DOHH2 (cell line): Measurements from ENCODE around the gene KCNQ1.

Experiments used
- H3F3A ChIP-seq: fragments of 200-600 bp; sonication (generic), shearing (Covaris generic); 2 replicates; pipeline ENCODE4 v1.6.0; 2016; ENCODE audit warnings: antibody characterized with exemption, mild to moderate bottlenecking; ENCODE audit not compliant: control insufficient read depth, insufficient read depth
- H3K27ac ChIP-seq: fragments of 200-600 bp; sonication (generic); 2 replicates; pipeline ENCODE4 v1.5.1; 2014; ENCODE audit warnings: low read depth, mild to moderate bottlenecking, low read length, moderate library complexity
- H3K27me3 ChIP-seq: fragments of 200-600 bp; sonication (generic); 2 replicates; pipeline ENCODE4 v1.6.1; 2014; ENCODE audit warnings: mild to moderate bottlenecking, low read length, mixed read lengths; ENCODE audit not compliant: control insufficient read depth
- H3K36me3 ChIP-seq: fragments of 200-600 bp; sonication (generic); 2 replicates; pipeline ENCODE4 v1.6.1; 2014; ENCODE audit warnings: mild to moderate bottlenecking, low read length, moderate library complexity, mixed read lengths; ENCODE audit not compliant: control insufficient read depth
- H3K4me1 ChIP-seq: fragments of 200-600 bp; sonication (generic); 2 replicates; pipeline ENCODE4 v1.6.1; 2014; ENCODE audit warnings: mild to moderate bottlenecking, low read length, mixed read lengths; ENCODE audit not compliant: control insufficient read depth
- H3K4me2 ChIP-seq: fragments of 200-600 bp; sonication (generic); 2 replicates; pipeline ENCODE4 v1.6.0; 2014; ENCODE audit warnings: mild to moderate bottlenecking, low read length, moderate library complexity
- H3K4me3 ChIP-seq: fragments of 200-600 bp; sonication (generic); 2 replicates; pipeline ENCODE4 v1.5.1; 2014; ENCODE audit warnings: mild to moderate bottlenecking, low read length, mixed read lengths
- H3K79me2 ChIP-seq: fragments of 200-600 bp; sonication (generic); 2 replicates; pipeline ENCODE4 v1.6.1; 2014; ENCODE audit warnings: mild to moderate bottlenecking, low read length, mixed read lengths; ENCODE audit not compliant: control insufficient read depth
- H3K9me2 ChIP-seq: fragments of 200-600 bp; sonication (generic); replicated peaks from 2 replicates; pipeline ENCODE4 v1.6.1; 2014; ENCODE audit warnings: mild to moderate bottlenecking, low read length, mixed read lengths; ENCODE audit not compliant: control insufficient read depth
- H3K9me3 ChIP-seq: fragments of 200-600 bp; sonication (generic); 2 replicates; pipeline ENCODE4 v1.6.1; 2014; ENCODE audit warnings: antibody characterized with exemption, low read length, mixed read lengths; ENCODE audit not compliant: control insufficient read depth, insufficient read depth
- H4K20me1 ChIP-seq: fragments of 200-600 bp; sonication (generic); 2 replicates; pipeline ENCODE4 v1.6.0; 2014; ENCODE audit warnings: low read depth, mild to moderate bottlenecking, antibody characterized with exemption, low read length, moderate library complexity; ENCODE audit not compliant: control insufficient read depth, insufficient read depth
- EZH2phosphoT487 ChIP-seq: fragments of 200-600 bp; sonication (generic); IDR thresholded peaks from 2 replicates; pipeline ENCODE4 v1.6.1; 2017; ENCODE audit warnings: borderline replicate concordance, mild to moderate bottlenecking, antibody characterized with exemption, low read length, moderate library complexity, mixed read lengths
- TF ChIP-seq, protein P1 (sequence below): fragments of 200-600 bp; sonication (generic); IDR thresholded peaks from one replicate; pipeline ENCODE4 v1.5.1; 2014; ENCODE audit warnings: antibody characterized with exemption, mild to moderate bottlenecking, low read depth, low read length; ENCODE audit not compliant: poor library complexity, severe bottlenecking

Gene KCNQ1

GRCh38 chr11:2573240-2574042, 128.6 kb downstream of the KCNQ1 start:
- Histone ChIP-seq H3K36me3 (no peaks in the 10 kb centered on the region), H3K27me3 (no peaks in the 10 kb centered on the region), H3K4me3 (no peak overlapping the region), H3F3A (no peaks in the 10 kb centered on the region), H3K79me2 (no peaks in the 10 kb centered on the region), H3K27ac (no peak overlapping the region), H4K20me1 (no peaks in the 10 kb centered on the region), H3K9me2 (no peaks in the 10 kb centered on the region), H3K4me2 (no peak overlapping the region), H3K4me1 (no peaks in the 10 kb centered on the region), H3K9me3 (no peaks in the 10 kb centered on the region)
- TF ChIP-seq, protein P1, sequence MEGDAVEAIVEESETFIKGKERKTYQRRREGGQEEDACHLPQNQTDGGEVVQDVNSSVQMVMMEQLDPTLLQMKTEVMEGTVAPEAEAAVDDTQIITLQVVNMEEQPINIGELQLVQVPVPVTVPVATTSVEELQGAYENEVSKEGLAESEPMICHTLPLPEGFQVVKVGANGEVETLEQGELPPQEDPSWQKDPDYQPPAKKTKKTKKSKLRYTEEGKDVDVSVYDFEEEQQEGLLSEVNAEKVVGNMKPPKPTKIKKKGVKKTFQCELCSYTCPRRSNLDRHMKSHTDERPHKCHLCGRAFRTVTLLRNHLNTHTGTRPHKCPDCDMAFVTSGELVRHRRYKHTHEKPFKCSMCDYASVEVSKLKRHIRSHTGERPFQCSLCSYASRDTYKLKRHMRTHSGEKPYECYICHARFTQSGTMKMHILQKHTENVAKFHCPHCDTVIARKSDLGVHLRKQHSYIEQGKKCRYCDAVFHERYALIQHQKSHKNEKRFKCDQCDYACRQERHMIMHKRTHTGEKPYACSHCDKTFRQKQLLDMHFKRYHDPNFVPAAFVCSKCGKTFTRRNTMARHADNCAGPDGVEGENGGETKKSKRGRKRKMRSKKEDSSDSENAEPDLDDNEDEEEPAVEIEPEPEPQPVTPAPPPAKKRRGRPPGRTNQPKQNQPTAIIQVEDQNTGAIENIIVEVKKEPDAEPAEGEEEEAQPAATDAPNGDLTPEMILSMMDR, result no peak
- no peak for TF ChIP-seq EZH2phosphoT487

GRCh38 chr11:2574043-2574552, 129.3 kb downstream of the KCNQ1 start:
- TF ChIP-seq EZH2phosphoT487, result no peak
- TF ChIP-seq, protein P1, result no peak
- Histone ChIP-seq H3K36me3 (no peaks in the 10 kb centered on the region), H3K9me3 (no peaks in the 10 kb centered on the region), H3K4me1 (no peaks in the 10 kb centered on the region), H3K27ac (no peak overlapping the region), H3K79me2 (no peaks in the 10 kb centered on the region), H3K9me2 (no peaks in the 10 kb centered on the region), H3K4me2 (no peak overlapping the region), H3K27me3 (no peaks in the 10 kb centered on the region), H3K4me3 (no peak overlapping the region), H3F3A (no peaks in the 10 kb centered on the region), H4K20me1 (no peaks in the 10 kb centered on the region)

GRCh38 chr11:2574553-2575535, 130.0 kb downstream of the KCNQ1 start:
- Histone ChIP-seq H3K9me2 (no peaks in the 10 kb centered on the region), H3K27ac (no peak overlapping the region), H3K4me1 (no peaks in the 10 kb centered on the region), H4K20me1 (no peaks in the 10 kb centered on the region), H3K4me2 (no peak overlapping the region), H3K79me2 (no peaks in the 10 kb centered on the region), H3K4me3 (no peak overlapping the region), H3F3A (no peaks in the 10 kb centered on the region), H3K27me3 (no peaks in the 10 kb centered on the region), H3K36me3 (no peaks in the 10 kb centered on the region), H3K9me3 (no peaks in the 10 kb centered on the region)
- no peak for TF ChIP-seq EZH2phosphoT487
- TF ChIP-seq, protein P1, result no peak
